Transverse colon (tissue), 4 donors: Measurements from ENCODE around the gene RYR3. TPM values are rescaled to one million over a fixed set of nuclear protein-coding genes. Genes with fewer than 3 reads are reported as not detected.

Experiments used
- DNase-seq: peaks from one replicate; pipeline ENCODE4 v3.0.0-alpha.2; 2019
- H3K27ac ChIP-seq, 4 donors: fragments of 200-600 bp; sonication (generic); 2 replicates each; pipeline ENCODE4 v1.5.1; 2016 to 2018; ENCODE audit warnings: inconsistent platforms in 4 of 4
- H3K27me3 ChIP-seq: fragments of 200-600 bp; sonication (generic); 2 replicates; pipeline ENCODE4 v1.5.1; 2017; ENCODE audit warnings: inconsistent platforms
- H3K36me3 ChIP-seq, 4 donors: fragments of 200-600 bp; sonication (generic); 2 replicates each; pipeline ENCODE4 v1.5.1; 2017 to 2019; ENCODE audit warnings: inconsistent platforms in 4 of 4
- H3K4me1 ChIP-seq, 4 donors: fragments of 200-600 bp; sonication (generic); 2 replicates each; pipeline ENCODE4 v1.5.1; 2017 to 2020; ENCODE audit warnings: inconsistent platforms in 4 of 4
- H3K4me3 ChIP-seq, 4 donors: fragments of 200-600 bp; sonication (generic); 1 replicate in 1 of 4; 2 replicates in 3 of 4; pipeline versions ENCODE4 v1.5.1 to v1.6.1; 2017 to 2019; ENCODE audit warnings: inconsistent platforms in 4 of 4
- H3K9me3 ChIP-seq, 2 donors: fragments of 200-600 bp; sonication (generic); 2 replicates each; pipeline ENCODE4 v1.5.1; 2017 to 2019; ENCODE audit warnings: inconsistent platforms in 2 of 2
- CTCF ChIP-seq, 5 experiments: fragments of 200-600 bp in 3 of 5; fragments of 450-650 bp in 2 of 5; sonication (generic) in 3 of 5; IDR thresholded peaks; 1 replicate in 2 of 5; 2 replicates in 3 of 5; pipeline ENCODE4 v1.5.1; 2016 to 2017; ENCODE audit warnings: antibody characterized with exemption in 5 of 5, inconsistent platforms in 3 of 5, mild to moderate bottlenecking in 2 of 5, moderate library complexity in 1 of 5
- EP300 ChIP-seq: sonication (generic); formaldehyde crosslinking; IDR thresholded peaks from one replicate; pipeline ENCODE4 v1.6.1; 2017; ENCODE audit warnings: antibody characterized with exemption, low read depth
- POLR2A ChIP-seq: fragments of 450-650 bp; IDR thresholded peaks from one replicate; pipeline ENCODE4 v1.6.1; 2016; ENCODE audit warnings: antibody characterized with exemption, mild to moderate bottlenecking, moderate library complexity
- POLR2AphosphoS5 ChIP-seq, 3 donors: sonication (generic); formaldehyde crosslinking; IDR thresholded peaks; one replicate each; pipeline ENCODE4 v1.6.1; 2016; ENCODE audit warnings: antibody characterized with exemption in 3 of 3
- WGBS, 2 donors: methylation state at CpG; one replicate each; pipeline ENCODE4 v1.1.5; 2018; ENCODE audit warnings: low coverage in 1 of 2; 5-methylcytosine and 5-hydroxymethylcytosine counted together
- in situ Hi-C, 4 donors: fragments of 200-750 bp; cut with MboI; loops; one replicate each; pipeline versions ENCODE4 v1.15.0 to v1.15.1; 2017; ENCODE audit warnings: low sequenced_read_pairs in 3 of 4, low pct_ligation_motif_present in 1 of 4, low pct_unique_long_range_greater_than_20kb in 1 of 4
- intact Hi-C: fragments of 100-400 bp; cut with DNase I; formaldehyde crosslinking; loops from one replicate; pipeline ENCODE4 v1.15.1; 2023; ENCODE audit warnings: low total_unique reads
- total RNA-seq, 4 donors: library from RNA; depleted of rRNA; stranded (reverse); fragments of >200 nt; gene quantifications; one replicate each; pipeline ENCODE4 v1.1.0, GENCODE V29; 2016

Gene RYR3
- total RNA-seq, 4 donors from 2014 or later = 0.96 to 9.7 (median 5.4) TPM

GRCh38 chr15:33454996-33455395, 144.2 kb downstream of the RYR3 start:
- H3K4me3 ChIP-seq = no peak overlapping the region
- H3K27ac ChIP-seq = no peak overlapping the region
- intact Hi-C loops (no loop called here), in situ Hi-C loops (no loop called here)
- no peaks in the 10 kb centered on the region for H3K36me3 ChIP-seq
- TF ChIP-seq CTCF (IDR thresholded peaks at IDR 0.05) (no peak), POLR2A (no peak)
- no peaks in the 10 kb centered on the region for H3K27me3 ChIP-seq
- no peak for DNase-seq
- no peaks in the 10 kb centered on the region for H3K4me1 ChIP-seq
- H3K9me3 ChIP-seq = no peaks in the 10 kb centered on the region
- WGBS, 2 donors = 57 to 61% methylated on average over 4 of the region's 4 CpGs

DNA sequence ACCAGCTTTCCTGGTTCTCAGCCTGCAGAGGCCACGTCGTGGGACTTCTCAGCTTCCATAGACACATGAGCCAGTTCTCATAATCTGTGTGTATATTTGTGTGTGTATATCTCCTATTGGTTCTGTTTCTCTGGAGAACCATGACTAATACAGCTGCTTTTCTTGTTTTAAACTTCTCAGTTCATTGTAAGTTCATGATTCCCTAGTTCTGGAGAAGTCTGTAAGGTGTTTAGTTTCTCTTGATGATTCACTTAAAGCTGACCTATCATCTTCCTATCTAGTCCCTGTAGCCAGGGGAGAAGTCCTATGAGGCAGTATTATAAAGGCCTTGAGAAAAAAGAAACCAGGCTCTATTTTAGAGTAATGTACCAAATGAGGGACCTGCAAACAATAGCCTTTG, 147.7 kb downstream of the RYR3 start:
- WGBS, 2 donors = 61 to 81% methylated on average over 2 of the region's 2 CpGs
- in situ Hi-C loops = no loop called here

GRCh38 chr15:33460166-33460805, 149.5 kb downstream of the RYR3 start:
- in situ Hi-C loops (no loop called here), intact Hi-C loops (no loop called here)
- Histone ChIP-seq H3K4me3 (no peak overlapping the region), H3K27me3 (no peaks in the 10 kb centered on the region), H3K27ac (no peak overlapping the region), H3K36me3 (no peaks in the 10 kb centered on the region), H3K4me1 (no peaks in the 10 kb centered on the region), H3K9me3 (no peaks in the 10 kb centered on the region)
- WGBS, 2 donors = 89 to 91% methylated on average over 6 of the region's 6 CpGs
- TF ChIP-seq POLR2AphosphoS5 (IDR thresholded peaks at IDR 0.05) (no peak), CTCF (IDR thresholded peaks at IDR 0.05) (no peak), EP300 (no peak), POLR2A (no peak)
- DNase-seq = no peak

More for the DNA sequence above, 147.7 kb downstream of the RYR3 start:
- no peaks in the 10 kb centered on the region for H3K27me3 ChIP-seq
- TF ChIP-seq EP300 (no peak), POLR2A (no peak)
- intact Hi-C loops = no loop called here
- no peaks in the 10 kb centered on the region for H3K9me3 ChIP-seq
- H3K36me3 ChIP-seq = no peaks in the 10 kb centered on the region
- DNase-seq = no peak
- H3K4me1 ChIP-seq = no peaks in the 10 kb centered on the region
- no peak overlapping the region for H3K27ac ChIP-seq
- no peak overlapping the region for H3K4me3 ChIP-seq

- in situ Hi-C loops = no loop called here
These were observed 150.9 kb downstream of the RYR3 start for GRCh38 chr15:33461671-33462070.

More at GRCh38 chr15:33461671-33462070, 150.9 kb downstream of the RYR3 start:
- H3K36me3 ChIP-seq = no peaks in the 10 kb centered on the region
- H3K4me1 ChIP-seq = no peaks in the 10 kb centered on the region
- 63 to 66% methylated on average over 2 of the region's 2 CpGs for WGBS, 2 donors
- no peaks in the 10 kb centered on the region for H3K9me3 ChIP-seq
- TF ChIP-seq POLR2A = no peak
- no peak for TF ChIP-seq CTCF (IDR thresholded peaks at IDR 0.05)
- TF ChIP-seq EP300 = no peak
- no peak for TF ChIP-seq POLR2AphosphoS5 (IDR thresholded peaks at IDR 0.05)
- no peaks in the 10 kb centered on the region for H3K27me3 ChIP-seq
- H3K27ac ChIP-seq = no peak overlapping the region
- no peak for DNase-seq
- intact Hi-C loops = no loop called here
- no peak overlapping the region for H3K4me3 ChIP-seq
